Ishikawa (cell line): ENCODE measurements around the gene GRPEL2.
A peak's percentile ranks its signal among the peaks of the same experiment; 100 is the strongest.

Experiments
- CEBPB ChIP-seq: IDR thresholded peaks from 2 replicates; pipeline ENCODE4 v1.6.1; 2012
- CREB1 ChIP-seq: IDR thresholded peaks from 2 replicates; pipeline ENCODE4 v1.6.1; 2012; ENCODE audit warnings: low read depth
- EGR1 ChIP-seq: IDR thresholded peaks from 2 replicates; pipeline ENCODE4 v1.6.1; 2012
- EP300 ChIP-seq: IDR thresholded peaks from 2 replicates; pipeline ENCODE4 v1.6.1; 2012; ENCODE audit warnings: borderline replicate concordance
- FOXM1 ChIP-seq: IDR thresholded peaks from 2 replicates; pipeline ENCODE4 v1.6.1; 2012; ENCODE audit warnings: low read depth, borderline replicate concordance
- NFIC ChIP-seq: IDR thresholded peaks from 2 replicates; pipeline ENCODE4 v1.6.1; 2012
- RAD21 ChIP-seq: IDR thresholded peaks from 2 replicates; pipeline ENCODE4 v1.6.1; 2012; ENCODE audit warnings: low read depth
- TAF1 ChIP-seq: IDR thresholded peaks from 2 replicates; pipeline ENCODE4 v1.6.1; 2012; ENCODE audit warnings: low read depth, mild to moderate bottlenecking
- TCF12 ChIP-seq: IDR thresholded peaks from 2 replicates; pipeline ENCODE4 v1.6.1; 2012; ENCODE audit warnings: low read depth
- TEAD4 ChIP-seq: IDR thresholded peaks from 2 replicates; pipeline ENCODE4 v1.6.1; 2012
- YY1 ChIP-seq: IDR thresholded peaks from 2 replicates; pipeline ENCODE4 v1.6.1; 2012; ENCODE audit warnings: low read depth
- ZBTB7A ChIP-seq: IDR thresholded peaks from 2 replicates; pipeline ENCODE4 v1.6.1; 2012; ENCODE audit warnings: low read depth
- TF ChIP-seq, protein P1 (sequence below): IDR thresholded peaks from 2 replicates; pipeline ENCODE4 v1.6.1; 2012
- TF ChIP-seq, protein P2 (sequence below): IDR thresholded peaks from 2 replicates; pipeline ENCODE4 v1.6.1; 2012; ENCODE audit warnings: low read depth, mild to moderate bottlenecking
- TF ChIP-seq, protein P3 (sequence below): IDR thresholded peaks from 2 replicates; pipeline ENCODE4 v1.6.1; 2012

GRPEL2 gene

DNA sequence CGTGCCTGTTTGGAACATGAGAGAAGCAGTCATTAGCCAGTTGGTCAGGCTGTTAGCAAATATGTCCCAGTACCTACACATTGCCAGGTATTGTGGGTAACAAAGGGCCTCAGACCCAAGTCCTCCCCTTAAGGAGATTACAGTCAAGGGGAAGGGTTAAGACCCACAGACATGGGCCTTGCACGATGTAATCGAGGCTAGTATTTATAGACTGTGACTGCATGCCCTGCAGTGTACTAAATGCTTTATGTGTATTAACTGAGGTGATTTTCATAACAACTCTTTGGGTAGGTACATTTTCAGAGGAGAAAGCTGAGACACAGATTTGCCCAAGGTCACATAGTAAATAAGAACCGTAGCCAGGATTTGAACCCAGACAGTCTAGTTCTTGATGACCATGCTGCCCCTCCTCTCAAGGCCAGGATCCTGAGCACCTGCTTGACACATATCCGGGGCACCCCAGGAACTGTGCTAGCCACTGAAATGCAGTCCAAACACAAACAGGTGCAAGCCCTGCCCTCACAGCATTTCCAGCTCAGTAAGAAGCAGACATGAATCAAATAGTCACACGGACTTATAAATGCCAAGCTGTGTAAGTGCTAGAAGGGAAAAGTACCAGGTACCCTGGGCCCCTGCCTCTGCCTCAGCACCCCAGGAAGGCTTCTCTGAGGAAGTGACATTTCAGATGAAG is 32.0 kb upstream of the GRPEL2 start:
- TF ChIP-seq TCF12 (no peak), EP300 (no peak), TEAD4 (no peak), EGR1 (no peak), ZBTB7A (no peak), RAD21 (no peak), NFIC (no peak)
- TF ChIP-seq, protein P1, sequence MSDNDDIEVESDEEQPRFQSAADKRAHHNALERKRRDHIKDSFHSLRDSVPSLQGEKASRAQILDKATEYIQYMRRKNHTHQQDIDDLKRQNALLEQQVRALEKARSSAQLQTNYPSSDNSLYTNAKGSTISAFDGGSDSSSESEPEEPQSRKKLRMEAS, result no peak
- TF ChIP-seq, protein P2, sequence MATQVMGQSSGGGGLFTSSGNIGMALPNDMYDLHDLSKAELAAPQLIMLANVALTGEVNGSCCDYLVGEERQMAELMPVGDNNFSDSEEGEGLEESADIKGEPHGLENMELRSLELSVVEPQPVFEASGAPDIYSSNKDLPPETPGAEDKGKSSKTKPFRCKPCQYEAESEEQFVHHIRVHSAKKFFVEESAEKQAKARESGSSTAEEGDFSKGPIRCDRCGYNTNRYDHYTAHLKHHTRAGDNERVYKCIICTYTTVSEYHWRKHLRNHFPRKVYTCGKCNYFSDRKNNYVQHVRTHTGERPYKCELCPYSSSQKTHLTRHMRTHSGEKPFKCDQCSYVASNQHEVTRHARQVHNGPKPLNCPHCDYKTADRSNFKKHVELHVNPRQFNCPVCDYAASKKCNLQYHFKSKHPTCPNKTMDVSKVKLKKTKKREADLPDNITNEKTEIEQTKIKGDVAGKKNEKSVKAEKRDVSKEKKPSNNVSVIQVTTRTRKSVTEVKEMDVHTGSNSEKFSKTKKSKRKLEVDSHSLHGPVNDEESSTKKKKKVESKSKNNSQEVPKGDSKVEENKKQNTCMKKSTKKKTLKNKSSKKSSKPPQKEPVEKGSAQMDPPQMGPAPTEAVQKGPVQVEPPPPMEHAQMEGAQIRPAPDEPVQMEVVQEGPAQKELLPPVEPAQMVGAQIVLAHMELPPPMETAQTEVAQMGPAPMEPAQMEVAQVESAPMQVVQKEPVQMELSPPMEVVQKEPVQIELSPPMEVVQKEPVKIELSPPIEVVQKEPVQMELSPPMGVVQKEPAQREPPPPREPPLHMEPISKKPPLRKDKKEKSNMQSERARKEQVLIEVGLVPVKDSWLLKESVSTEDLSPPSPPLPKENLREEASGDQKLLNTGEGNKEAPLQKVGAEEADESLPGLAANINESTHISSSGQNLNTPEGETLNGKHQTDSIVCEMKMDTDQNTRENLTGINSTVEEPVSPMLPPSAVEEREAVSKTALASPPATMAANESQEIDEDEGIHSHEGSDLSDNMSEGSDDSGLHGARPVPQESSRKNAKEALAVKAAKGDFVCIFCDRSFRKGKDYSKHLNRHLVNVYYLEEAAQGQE, result no peak
- TF ChIP-seq, protein P3, sequence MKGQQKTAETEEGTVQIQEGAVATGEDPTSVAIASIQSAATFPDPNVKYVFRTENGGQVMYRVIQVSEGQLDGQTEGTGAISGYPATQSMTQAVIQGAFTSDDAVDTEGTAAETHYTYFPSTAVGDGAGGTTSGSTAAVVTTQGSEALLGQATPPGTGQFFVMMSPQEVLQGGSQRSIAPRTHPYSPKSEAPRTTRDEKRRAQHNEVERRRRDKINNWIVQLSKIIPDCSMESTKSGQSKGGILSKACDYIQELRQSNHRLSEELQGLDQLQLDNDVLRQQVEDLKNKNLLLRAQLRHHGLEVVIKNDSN, result no peak

DNA sequence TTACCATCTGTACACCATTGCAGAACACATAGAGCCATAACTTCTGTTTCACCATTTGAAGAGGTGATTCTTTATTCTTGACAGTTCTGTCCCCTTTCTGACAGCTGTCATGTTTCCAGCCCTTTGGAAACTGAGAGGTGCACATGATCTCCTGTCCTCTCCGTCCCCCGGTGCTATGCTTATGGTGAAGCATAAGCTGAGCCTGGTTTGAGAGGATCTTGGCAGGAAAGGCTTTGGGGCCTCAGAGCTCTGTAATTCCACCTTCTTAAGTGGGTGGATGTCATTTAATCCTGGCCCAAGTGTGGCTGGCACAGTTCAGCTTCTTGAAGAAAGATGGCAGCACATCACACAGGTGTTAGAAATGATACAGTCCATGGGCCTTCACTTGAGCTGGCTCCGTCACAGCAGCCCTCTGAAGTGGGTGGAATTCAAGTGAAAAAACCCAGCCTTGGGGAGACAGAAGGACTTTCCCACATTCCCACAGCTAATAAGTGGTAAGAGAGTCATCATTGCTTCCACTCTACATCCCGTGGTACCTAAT is 30.7 kb upstream of the GRPEL2 start:
- TF ChIP-seq TEAD4 (no peak), RAD21 (no peak), CEBPB (no peak), ZBTB7A (no peak), EP300 (no peak), YY1 (no peak), EGR1 (no peak), TCF12 (no peak), CREB1 (no peak), TAF1 (no peak)
- TF ChIP-seq, protein P3, result no peak
- TF ChIP-seq, protein P2, result no peak
- TF ChIP-seq, protein P1, result no peak

DNA sequence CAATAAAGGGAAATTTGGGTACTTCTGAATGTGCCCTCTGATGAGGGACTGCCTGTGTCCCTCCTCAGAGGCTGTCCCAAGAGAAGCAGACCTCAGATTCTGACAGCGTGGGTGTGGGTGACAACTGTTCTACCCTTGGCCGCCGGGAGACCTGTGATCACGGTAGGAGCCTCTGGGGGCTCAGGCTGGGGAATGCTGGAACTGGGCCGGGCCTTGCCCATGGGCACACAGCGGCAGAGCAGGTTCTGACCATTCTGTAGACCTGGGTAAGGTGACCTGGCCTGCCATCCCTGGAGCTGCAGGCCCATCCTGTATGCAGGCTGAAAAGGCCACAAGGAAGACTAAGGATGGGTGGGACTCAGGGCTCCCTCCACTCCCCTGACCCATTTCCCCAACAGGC is 29.5 kb upstream of the GRPEL2 start:
- TF ChIP-seq EP300 (no peak), RAD21 (no peak), FOXM1 (no peak), CREB1 (no peak), EGR1 (no peak), NFIC (no peak), ZBTB7A (no peak)
- TF ChIP-seq, protein P3, result no peak

DNA sequence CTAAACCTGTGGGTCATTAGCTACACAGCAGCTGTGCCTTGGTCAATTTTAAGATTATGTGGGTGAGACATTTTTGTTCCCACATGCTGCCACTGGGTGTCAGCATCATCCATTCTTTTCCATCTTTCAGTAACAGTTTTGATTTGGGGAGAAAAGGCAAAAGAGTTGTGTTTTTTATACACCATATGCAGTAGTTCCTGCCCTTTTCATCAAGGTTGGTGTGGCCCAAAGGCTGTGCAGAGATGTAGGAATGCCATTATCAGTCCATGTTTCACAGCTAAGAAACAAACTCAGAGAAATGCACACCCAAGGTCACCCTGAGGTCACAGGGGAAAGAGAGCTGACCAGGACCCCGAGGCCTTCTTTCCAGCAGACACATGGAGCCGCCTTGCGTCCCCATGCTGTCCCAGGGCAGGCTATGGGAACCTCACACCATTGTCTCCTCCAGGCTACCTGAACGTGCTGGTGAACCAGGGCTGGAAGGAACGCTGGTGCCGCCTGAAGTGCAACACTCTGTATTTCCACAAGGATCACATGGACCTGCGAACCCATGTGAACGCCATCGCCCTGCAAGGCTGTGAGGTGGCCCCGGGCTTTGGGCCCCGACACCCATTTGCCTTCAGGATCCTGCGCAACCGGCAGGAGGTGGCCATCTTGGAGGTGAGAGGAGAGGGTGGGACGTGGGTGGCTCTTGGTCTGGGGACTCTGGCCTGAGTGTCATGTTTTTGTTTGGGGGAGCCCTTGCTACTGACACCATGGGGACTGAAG is 27.8 kb upstream of the GRPEL2 start:
- TF ChIP-seq, protein P1, result no peak
- no peak for TF ChIP-seq FOXM1
- TF ChIP-seq ZBTB7A, result no peak
- TF ChIP-seq TAF1, result no peak
- TF ChIP-seq NFIC, result no peak
- TF ChIP-seq, protein P3, result no peak
- 0 out of 2 replicates have a peak, but pooled peaks have one; percentile 23 for TF ChIP-seq YY1
- TF ChIP-seq RAD21, result peak; percentile 77
- TF ChIP-seq CREB1, result no peak
